IPS-18c (cell line): ENCODE data around the gene TMPRSS4.

Experiments
- H3K4me3 ChIP-seq: 2 replicates; pipeline ENCODE4 v1.7.0; 2013; ENCODE audit warnings: low read depth, mild to moderate bottlenecking, low read length, moderate library complexity; ENCODE audit not compliant: insufficient read depth
- H3K9me3 ChIP-seq: one replicate; pipeline ENCODE4 v1.6.1; 2013; ENCODE audit warnings: mild to moderate bottlenecking, low read length, moderate library complexity; ENCODE audit not compliant: control insufficient read depth, insufficient read depth

The TMPRSS4 gene

GRCh38 chr11:118076754-118077281, at the start of gene TMPRSS4:
TSS of gene TMPRSS4 (plus strand) at chr11:118077078. CDS start at chr11:118077303, 225 bp downstream.
- H3K4me3 ChIP-seq = no peak within 1 kb of the TSS
- peaks cover 4% of the 10 kb centered on the region for H3K9me3 ChIP-seq

GRCh38 chr11:118027694-118028093, 49.2 kb upstream of the TMPRSS4 start:
- H3K9me3 ChIP-seq = peaks cover 2% of the 10 kb centered on the region
- H3K4me3 ChIP-seq = no peak overlapping the region

GRCh38 chr11:118028626-118029025, 48.3 kb upstream of the TMPRSS4 start:
- H3K9me3 ChIP-seq = peaks cover 2% of the 10 kb centered on the region
- H3K4me3 ChIP-seq = no peak overlapping the region

- Histone ChIP-seq H3K9me3 (no peaks in the 10 kb centered on the region), H3K4me3 (no peak overlapping the region)
These were observed 43.4 kb upstream of the TMPRSS4 start for GRCh38 chr11:118033443-118033842.

GRCh38 chr11:118042141-118042540, 34.7 kb upstream of the TMPRSS4 start:
- Histone ChIP-seq H3K4me3 (no peak overlapping the region), H3K9me3 (no peaks in the 10 kb centered on the region)

GRCh38 chr11:118042796-118043195, 34.1 kb upstream of the TMPRSS4 start:
- Histone ChIP-seq H3K9me3 (no peaks in the 10 kb centered on the region), H3K4me3 (no peak overlapping the region)

- Histone ChIP-seq H3K4me3 (no peak overlapping the region), H3K9me3 (no peaks in the 10 kb centered on the region)
These were observed 31.7 kb upstream of the TMPRSS4 start for GRCh38 chr11:118045191-118045590.

GRCh38 chr11:118046051-118046963, 30.6 kb upstream of the TMPRSS4 start:
- no peaks in the 10 kb centered on the region for H3K9me3 ChIP-seq
- H3K4me3 ChIP-seq = no peak overlapping the region

GRCh38 chr11:118046964-118047700, 29.7 kb upstream of the TMPRSS4 start:
- Histone ChIP-seq H3K4me3 (no peak overlapping the region), H3K9me3 (no peaks in the 10 kb centered on the region)

- H3K4me3 ChIP-seq = no peak overlapping the region
- H3K9me3 ChIP-seq = no peaks in the 10 kb centered on the region
These were observed 29.1 kb upstream of the TMPRSS4 start for GRCh38 chr11:118047749-118048148.

GRCh38 chr11:118048472-118049370, 28.2 kb upstream of the TMPRSS4 start:
- H3K4me3 ChIP-seq = no peak overlapping the region
- no peaks in the 10 kb centered on the region for H3K9me3 ChIP-seq

- Histone ChIP-seq H3K4me3 (no peak overlapping the region), H3K9me3 (no peaks in the 10 kb centered on the region)
These were observed 27.1 kb upstream of the TMPRSS4 start for GRCh38 chr11:118049771-118050170.

GRCh38 chr11:118050208-118050891, 26.5 kb upstream of the TMPRSS4 start:
- Histone ChIP-seq H3K9me3 (no peaks in the 10 kb centered on the region), H3K4me3 (no peak overlapping the region)

GRCh38 chr11:118051136-118051610, 25.7 kb upstream of the TMPRSS4 start:
- Histone ChIP-seq H3K9me3 (no peaks in the 10 kb centered on the region), H3K4me3 (no peak overlapping the region)

GRCh38 chr11:118051611-118052461, 25.0 kb upstream of the TMPRSS4 start:
- Histone ChIP-seq H3K4me3 (no peak overlapping the region), H3K9me3 (no peaks in the 10 kb centered on the region)
